Loucy (cell line): ENCODE results near the gene SMIM22.

ENCODE experiments used
- H2AFZ ChIP-seq: fragments of 200-600 bp; sonication (generic); 2 replicates; pipeline ENCODE4 v1.6.0; 2016; ENCODE audit warnings: antibody characterized with exemption, mild to moderate bottlenecking, low read length, moderate library complexity
- H3F3A ChIP-seq: fragments of 200-600 bp; 2 replicates; pipeline ENCODE4 v1.6.0; 2016; ENCODE audit warnings: antibody characterized with exemption, low read depth, mild to moderate bottlenecking
- H3K27me3 ChIP-seq: fragments of 200-600 bp; sonication (generic); 2 replicates; pipeline ENCODE4 v1.6.1; 2014; ENCODE audit warnings: low read length, mild to moderate bottlenecking; ENCODE audit not compliant: insufficient read depth, poor library complexity, severe bottlenecking
- H3K36me3 ChIP-seq: fragments of 200-600 bp; sonication (generic); 2 replicates; pipeline ENCODE4 v1.6.1; 2016; ENCODE audit warnings: low read length; ENCODE audit not compliant: insufficient read depth
- H3K4me1 ChIP-seq: fragments of 200-600 bp; sonication (generic); 2 replicates; pipeline ENCODE4 v1.5.1; 2014; ENCODE audit warnings: low read length, mild to moderate bottlenecking; ENCODE audit not compliant: insufficient read depth, poor library complexity, severe bottlenecking
- H3K4me2 ChIP-seq: fragments of 200-600 bp; sonication (generic); 2 replicates; pipeline ENCODE4 v1.6.0; 2014; ENCODE audit warnings: antibody characterized with exemption, low read length, low read depth, mild to moderate bottlenecking; ENCODE audit not compliant: poor library complexity, severe bottlenecking
- H3K4me3 ChIP-seq: fragments of 200-600 bp; sonication (generic); 2 replicates; pipeline ENCODE4 v1.5.1; 2014; ENCODE audit warnings: low read length, mild to moderate bottlenecking, mixed read lengths; ENCODE audit not compliant: poor library complexity, severe bottlenecking
- H3K79me2 ChIP-seq: fragments of 200-600 bp; sonication (generic); 2 replicates; pipeline ENCODE4 v1.6.1; 2014; ENCODE audit warnings: low read length; ENCODE audit not compliant: insufficient read depth
- H3K9ac ChIP-seq: fragments of 200-600 bp; sonication (generic); 2 replicates; pipeline ENCODE4 v1.6.0; 2014; ENCODE audit warnings: mild to moderate bottlenecking, low read depth, low read length, moderate library complexity; ENCODE audit not compliant: poor library complexity, severe bottlenecking
- H3K9me2 ChIP-seq: fragments of 200-600 bp; sonication (generic); replicated peaks from 2 replicates; pipeline ENCODE4 v1.6.1; 2016; ENCODE audit warnings: low read depth, low read length, mixed read lengths
- H3K9me3 ChIP-seq: fragments of 200-600 bp; sonication (generic); 2 replicates; pipeline ENCODE4 v1.6.1; 2014; ENCODE audit warnings: mild to moderate bottlenecking, antibody characterized with exemption, low read length, low read depth; ENCODE audit not compliant: insufficient read depth
- H4K20me1 ChIP-seq: fragments of 200-600 bp; sonication (generic); 2 replicates; pipeline ENCODE4 v1.6.0; 2014; ENCODE audit warnings: antibody characterized with exemption, low read length, mild to moderate bottlenecking; ENCODE audit not compliant: insufficient read depth, poor library complexity, severe bottlenecking
- EZH2phosphoT487 ChIP-seq: fragments of 200-600 bp; IDR thresholded peaks from 2 replicates; pipeline ENCODE4 v1.6.1; 2018; ENCODE audit warnings: antibody characterized with exemption, mild to moderate bottlenecking, moderate library complexity, borderline replicate concordance
- TF ChIP-seq, protein P1 (sequence below): fragments of 200-600 bp; sonication (generic); conservative IDR thresholded peaks from 2 replicates; pipeline ENCODE4 v1.5.1; 2014; ENCODE audit warnings: mild to moderate bottlenecking, antibody characterized with exemption, low read length

The SMIM22 gene

DNA sequence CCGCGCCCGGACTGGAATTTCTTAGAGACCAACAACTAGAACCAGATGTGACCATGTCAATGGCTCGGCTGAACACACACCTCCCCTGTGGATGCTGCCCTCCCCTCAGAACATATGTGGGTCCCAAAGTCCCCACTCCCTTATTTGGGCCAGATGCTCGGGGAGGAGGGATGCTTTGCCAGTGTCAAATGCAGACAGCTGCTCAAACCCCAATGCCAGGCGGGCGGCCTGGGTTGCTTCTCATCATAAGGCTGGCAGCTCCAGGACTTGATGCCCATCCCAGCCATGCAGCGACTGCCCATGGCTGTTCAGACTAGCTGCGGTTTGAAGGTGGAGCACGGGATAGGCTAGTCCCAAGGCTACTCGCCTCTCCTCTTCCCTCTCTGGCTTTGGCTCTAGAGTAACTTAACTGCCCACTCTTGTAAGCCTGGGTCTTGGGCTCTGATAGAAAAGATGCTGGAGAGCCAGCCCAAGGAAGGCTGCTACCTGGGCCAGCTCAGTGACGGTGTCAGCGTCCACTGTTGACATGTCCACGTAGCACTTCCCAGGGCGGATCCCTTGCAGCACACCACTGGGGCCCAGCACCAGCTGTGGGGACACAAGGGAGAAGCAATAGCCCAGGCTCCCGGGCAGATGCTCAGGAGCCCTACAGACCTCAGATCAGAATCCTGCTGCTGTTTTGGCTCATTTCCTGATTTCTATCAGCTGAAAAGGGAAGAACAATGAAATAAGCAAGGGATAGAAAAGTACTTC is 18.3 kb downstream of the SMIM22 start:
- Histone ChIP-seq H3K9ac (no peak overlapping the region), H2AFZ (no peak overlapping the region), H3K4me3 (no peak overlapping the region), H3K27me3 (no peaks in the 10 kb centered on the region), H4K20me1 (no peaks in the 10 kb centered on the region), H3F3A (no peaks in the 10 kb centered on the region), H3K79me2 (no peaks in the 10 kb centered on the region), H3K4me2 (no peak overlapping the region), H3K9me3 (no peaks in the 10 kb centered on the region), H3K9me2 (no peaks in the 10 kb centered on the region), H3K4me1 (no peaks in the 10 kb centered on the region), H3K36me3 (peaks cover 30% of the 10 kb centered on the region; the same call in 1 of the 2 replicates)
- no peak for TF ChIP-seq EZH2phosphoT487
- TF ChIP-seq, protein P1, sequence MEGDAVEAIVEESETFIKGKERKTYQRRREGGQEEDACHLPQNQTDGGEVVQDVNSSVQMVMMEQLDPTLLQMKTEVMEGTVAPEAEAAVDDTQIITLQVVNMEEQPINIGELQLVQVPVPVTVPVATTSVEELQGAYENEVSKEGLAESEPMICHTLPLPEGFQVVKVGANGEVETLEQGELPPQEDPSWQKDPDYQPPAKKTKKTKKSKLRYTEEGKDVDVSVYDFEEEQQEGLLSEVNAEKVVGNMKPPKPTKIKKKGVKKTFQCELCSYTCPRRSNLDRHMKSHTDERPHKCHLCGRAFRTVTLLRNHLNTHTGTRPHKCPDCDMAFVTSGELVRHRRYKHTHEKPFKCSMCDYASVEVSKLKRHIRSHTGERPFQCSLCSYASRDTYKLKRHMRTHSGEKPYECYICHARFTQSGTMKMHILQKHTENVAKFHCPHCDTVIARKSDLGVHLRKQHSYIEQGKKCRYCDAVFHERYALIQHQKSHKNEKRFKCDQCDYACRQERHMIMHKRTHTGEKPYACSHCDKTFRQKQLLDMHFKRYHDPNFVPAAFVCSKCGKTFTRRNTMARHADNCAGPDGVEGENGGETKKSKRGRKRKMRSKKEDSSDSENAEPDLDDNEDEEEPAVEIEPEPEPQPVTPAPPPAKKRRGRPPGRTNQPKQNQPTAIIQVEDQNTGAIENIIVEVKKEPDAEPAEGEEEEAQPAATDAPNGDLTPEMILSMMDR, result no peak

GRCh38 chr16:4814046-4814445 is 18.9 kb downstream of the SMIM22 start:
- no peaks in the 10 kb centered on the region for H3K4me1 ChIP-seq
- H3K79me2 ChIP-seq, result no peaks in the 10 kb centered on the region
- H3K36me3 ChIP-seq, result peaks cover 30% of the 10 kb centered on the region; the same call in 1 of the 2 replicates
- H3K4me3 ChIP-seq, result no peak overlapping the region
- TF ChIP-seq, protein P1, result no peak
- TF ChIP-seq EZH2phosphoT487, result no peak
- no peak overlapping the region for H3K4me2 ChIP-seq
- H4K20me1 ChIP-seq, result no peaks in the 10 kb centered on the region
- H3K9me2 ChIP-seq, result no peaks in the 10 kb centered on the region
- H3K9ac ChIP-seq, result no peak overlapping the region
- H3K9me3 ChIP-seq, result no peaks in the 10 kb centered on the region
- no peaks in the 10 kb centered on the region for H3K27me3 ChIP-seq
- no peaks in the 10 kb centered on the region for H3F3A ChIP-seq
- H2AFZ ChIP-seq, result no peak overlapping the region

- TF ChIP-seq, protein P1, result no peak
- no peak for TF ChIP-seq EZH2phosphoT487
- no peak overlapping the region for H3K4me3 ChIP-seq
- H2AFZ ChIP-seq, result no peak overlapping the region
- H3K79me2 ChIP-seq, result no peaks in the 10 kb centered on the region
- H4K20me1 ChIP-seq, result no peaks in the 10 kb centered on the region
- no peaks in the 10 kb centered on the region for H3K9me3 ChIP-seq
- H3K9ac ChIP-seq, result no peak overlapping the region
- H3K27me3 ChIP-seq, result no peaks in the 10 kb centered on the region
- peaks cover 30% of the 10 kb centered on the region; the same call in 1 of the 2 replicates for H3K36me3 ChIP-seq
- no peaks in the 10 kb centered on the region for H3K9me2 ChIP-seq
- no peak overlapping the region for H3K4me2 ChIP-seq
- H3K4me1 ChIP-seq, result no peaks in the 10 kb centered on the region
- H3F3A ChIP-seq, result no peaks in the 10 kb centered on the region
These were observed 19.5 kb downstream of the SMIM22 start for GRCh38 chr16:4814542-4815173.
